ENCODE measurements around the gene CFAP73. TPM values are rescaled to one million over a fixed set of nuclear protein-coding genes. Genes with fewer than 3 reads are reported as not detected.

Gene CFAP73
- total and polyA plus RNA-seq, 10 of the 15 experiments (the other 5 are each of a cell fraction or from before 2014, with no cell fraction given), result 0.18 TPM; not detected in 9

DNA sequence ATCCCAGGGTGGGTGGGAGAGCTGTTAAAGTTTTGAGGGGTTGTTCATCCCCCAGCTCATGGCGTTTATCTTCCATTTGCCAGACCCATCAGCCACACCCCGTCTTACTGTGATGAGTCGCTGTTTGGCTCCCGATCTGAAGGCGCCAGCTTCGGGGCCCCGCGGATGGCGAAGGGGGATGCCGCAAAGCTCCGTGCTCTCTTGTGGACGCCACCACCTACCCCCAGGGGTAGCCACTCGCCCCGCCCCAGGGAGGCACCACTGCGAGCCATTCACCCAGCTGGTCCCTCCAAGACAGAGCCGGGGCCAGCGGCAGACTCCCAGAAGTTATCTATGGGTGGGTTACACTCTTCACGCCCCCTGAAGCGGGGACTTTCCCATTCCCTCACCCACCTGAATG lies 41.7 kb downstream of the CFAP73 start:
- ChIA-PET POLR2A (interaction anchor here (0.6 kb wide), 1 partner anchor 32 kb away, joined by 3 read pairs; no protein-coding TSS in a partner anchor), RAD21 (ENCODE audit: unreplicated experiment) (interaction anchor here (0.6 kb wide), 1 partner anchor 9 kb away, joined by 3 read pairs; no protein-coding TSS in a partner anchor), CTCF (interaction anchor here (1.3 to 2.0 kb wide), 2 partner anchors 143 to 198 kb away, joined by 3 to 5 read pairs; no protein-coding TSS in a partner anchor), SMC1A (ENCODE audit: uncharacterized antibody, unreplicated experiment) (interaction anchor here (1.1 kb wide), 1 partner anchor 17 kb away, joined by 3 read pairs; no protein-coding TSS in a partner anchor)
- H3K79me2 ChIP-seq (ENCODE audit: control insufficient read depth, insufficient read depth, low read length), result peaks cover 12% of the 10 kb centered on the region
- TF ChIP-seq, protein P1, sequence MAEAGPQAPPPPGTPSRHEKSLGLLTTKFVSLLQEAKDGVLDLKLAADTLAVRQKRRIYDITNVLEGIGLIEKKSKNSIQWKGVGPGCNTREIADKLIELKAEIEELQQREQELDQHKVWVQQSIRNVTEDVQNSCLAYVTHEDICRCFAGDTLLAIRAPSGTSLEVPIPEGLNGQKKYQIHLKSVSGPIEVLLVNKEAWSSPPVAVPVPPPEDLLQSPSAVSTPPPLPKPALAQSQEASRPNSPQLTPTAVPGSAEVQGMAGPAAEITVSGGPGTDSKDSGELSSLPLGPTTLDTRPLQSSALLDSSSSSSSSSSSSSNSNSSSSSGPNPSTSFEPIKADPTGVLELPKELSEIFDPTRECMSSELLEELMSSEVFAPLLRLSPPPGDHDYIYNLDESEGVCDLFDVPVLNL (IDR thresholded peaks at IDR 0.05; ENCODE audit: low read depth, low read length), result no peak
- BruUV-seq (replicated peaks), result no TSS peak
- DNase-seq (ENCODE audit: low read depth, low spot score), result no peak
- no peaks in the 10 kb centered on the region for H4K20me1 ChIP-seq (ENCODE audit: control insufficient read depth, insufficient read depth)
- H3K4me1 ChIP-seq (ENCODE audit: control insufficient read depth, insufficient read depth, low read length), result peaks cover 9% of the 10 kb centered on the region
- H3K9me3 ChIP-seq (replicated peaks; ENCODE audit: control insufficient read depth, insufficient read depth, low read length), result no peaks in the 10 kb centered on the region
- in situ Hi-C loops (cut with MboI) (no loop called here), intact Hi-C loops (cut with micrococcal nuclease; ENCODE audit: unreplicated experiment) (loop anchor here (10.0 kb wide), 1 partner anchor 84 kb away; no protein-coding TSS in a partner anchor)
- H3K36me3 ChIP-seq (ENCODE audit: control insufficient read depth in 2 of 2, insufficient read depth in 2 of 2, low read length in 1 of 2), result peaks cover 5 to 19% of the 10 kb centered on the region in 2 experiments
- H3K4me3 ChIP-seq, result no peak overlapping the region
- H3K4me2 ChIP-seq (ENCODE audit: control insufficient read depth, insufficient read depth), result no peak overlapping the region
- WGBS (ENCODE audit: insufficient coverage, insufficient replicate concordance, low lambda C conversion rate, missing lambda C conversion rate), result 97% methylated on average over 19 of the region's 19 CpGs
- no peak overlapping the region for H2AFZ ChIP-seq (ENCODE audit: control insufficient read depth, low read depth, low read length)
- no peak for FAIRE-seq
- no peaks in the 10 kb centered on the region for H3K27me3 ChIP-seq (replicated peaks in 1 of 2; ENCODE audit: control insufficient read depth in 2 of 2, insufficient read depth in 2 of 2, low read length in 1 of 2)
- H3K9ac ChIP-seq (ENCODE audit: control insufficient read depth, insufficient read depth, low read length), result no peak overlapping the region
- no peak for ATAC-seq
- no peak overlapping the region for H3K27ac ChIP-seq (ENCODE audit: control insufficient read depth, insufficient read depth)

DNA sequence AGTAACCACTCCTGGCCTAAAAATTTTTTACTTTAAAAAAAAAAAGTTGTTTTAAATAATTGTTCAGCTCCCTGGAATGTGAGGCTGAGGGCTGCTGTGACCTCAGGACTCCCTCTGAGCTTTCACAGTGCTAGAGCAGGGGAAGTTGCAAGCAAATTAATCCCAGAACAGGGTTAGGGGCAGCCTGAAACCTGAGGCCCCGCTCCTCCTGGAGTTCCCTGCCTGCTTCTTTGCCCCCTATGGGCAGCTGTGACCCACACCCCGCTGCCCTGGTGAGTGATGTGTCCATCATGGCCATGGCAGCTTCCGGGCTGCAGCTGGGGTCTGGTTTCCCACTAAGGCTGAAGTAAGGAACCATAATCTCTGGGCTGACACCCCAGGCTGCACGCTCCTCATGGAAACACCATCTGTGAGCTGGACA lies 45.5 kb downstream of the CFAP73 start:
- RAD21 ChIA-PET (ENCODE audit: unreplicated experiment), result interaction anchor here (0.8 to 1.9 kb wide), 5 partner anchors 9 to 231 kb away, joined by 3 to 9 read pairs (median 6); no protein-coding TSS in a partner anchor
- FAIRE-seq (no peak), DNase-seq (ENCODE audit: low read depth, low spot score) (no peak), ATAC-seq (no peak)
- BruUV-seq (replicated peaks), result no TSS peak
- POLR2A ChIA-PET, result interaction anchor here (0.6 to 1.4 kb wide), 4 partner anchors 13 to 226 kb away, joined by 3 to 6 read pairs (median 3); partner anchors contain the start of gene TPCN1
- H3K9ac ChIP-seq (ENCODE audit: control insufficient read depth, insufficient read depth, low read length), result no peak overlapping the region
- no peak overlapping the region for H2AFZ ChIP-seq (ENCODE audit: control insufficient read depth, low read depth, low read length)
- H3K4me3 ChIP-seq, result no peak overlapping the region
- H3K27me3 ChIP-seq (replicated peaks in 1 of 2; ENCODE audit: control insufficient read depth in 2 of 2, insufficient read depth in 2 of 2, low read length in 1 of 2), result no peaks in the 10 kb centered on the region
- in situ Hi-C loops (cut with MboI), result loop anchor here (5.0 kb wide), 1 partner anchor 227 kb away; the partner anchor contains the start of gene SDSL
- SMC1A ChIA-PET (ENCODE audit: uncharacterized antibody, unreplicated experiment), result interaction anchor here (0.7 to 2.5 kb wide), 9 partner anchors 8 to 230 kb away, joined by 3 to 13 read pairs (median 4); partner anchors contain the start of genes DDX54, RITA1 and SDSL
- H3K79me2 ChIP-seq (ENCODE audit: control insufficient read depth, insufficient read depth, low read length), result no peaks in the 10 kb centered on the region
- H4K20me1 ChIP-seq (ENCODE audit: control insufficient read depth, insufficient read depth), result no peaks in the 10 kb centered on the region
- intact Hi-C loops (cut with micrococcal nuclease; ENCODE audit: unreplicated experiment), result loop anchor here (5.0 to 10.0 kb wide), 2 partner anchors 80 to 117 kb away; no protein-coding TSS in a partner anchor
- H3K4me2 ChIP-seq (ENCODE audit: control insufficient read depth, insufficient read depth), result no peak overlapping the region
- no peaks in the 10 kb centered on the region for H3K9me3 ChIP-seq (replicated peaks; ENCODE audit: control insufficient read depth, insufficient read depth, low read length)
- WGBS (ENCODE audit: insufficient coverage, insufficient replicate concordance, low lambda C conversion rate, missing lambda C conversion rate), result 84% methylated on average over 4 of the region's 4 CpGs
- CTCF ChIA-PET, result interaction anchor here (0.6 to 4.2 kb wide), 11 partner anchors 8 to 230 kb away, joined by 3 to 24 read pairs (median 5); partner anchors contain the start of gene SDSL
- H3K27ac ChIP-seq (ENCODE audit: control insufficient read depth, insufficient read depth), result no peak overlapping the region
- peaks cover 4 to 5% of the 10 kb centered on the region in 2 experiments for H3K36me3 ChIP-seq (ENCODE audit: control insufficient read depth in 2 of 2, insufficient read depth in 2 of 2, low read length in 1 of 2)
- no peaks in the 10 kb centered on the region for H3K4me1 ChIP-seq (ENCODE audit: control insufficient read depth, insufficient read depth, low read length)
- TF ChIP-seq, protein P2, sequence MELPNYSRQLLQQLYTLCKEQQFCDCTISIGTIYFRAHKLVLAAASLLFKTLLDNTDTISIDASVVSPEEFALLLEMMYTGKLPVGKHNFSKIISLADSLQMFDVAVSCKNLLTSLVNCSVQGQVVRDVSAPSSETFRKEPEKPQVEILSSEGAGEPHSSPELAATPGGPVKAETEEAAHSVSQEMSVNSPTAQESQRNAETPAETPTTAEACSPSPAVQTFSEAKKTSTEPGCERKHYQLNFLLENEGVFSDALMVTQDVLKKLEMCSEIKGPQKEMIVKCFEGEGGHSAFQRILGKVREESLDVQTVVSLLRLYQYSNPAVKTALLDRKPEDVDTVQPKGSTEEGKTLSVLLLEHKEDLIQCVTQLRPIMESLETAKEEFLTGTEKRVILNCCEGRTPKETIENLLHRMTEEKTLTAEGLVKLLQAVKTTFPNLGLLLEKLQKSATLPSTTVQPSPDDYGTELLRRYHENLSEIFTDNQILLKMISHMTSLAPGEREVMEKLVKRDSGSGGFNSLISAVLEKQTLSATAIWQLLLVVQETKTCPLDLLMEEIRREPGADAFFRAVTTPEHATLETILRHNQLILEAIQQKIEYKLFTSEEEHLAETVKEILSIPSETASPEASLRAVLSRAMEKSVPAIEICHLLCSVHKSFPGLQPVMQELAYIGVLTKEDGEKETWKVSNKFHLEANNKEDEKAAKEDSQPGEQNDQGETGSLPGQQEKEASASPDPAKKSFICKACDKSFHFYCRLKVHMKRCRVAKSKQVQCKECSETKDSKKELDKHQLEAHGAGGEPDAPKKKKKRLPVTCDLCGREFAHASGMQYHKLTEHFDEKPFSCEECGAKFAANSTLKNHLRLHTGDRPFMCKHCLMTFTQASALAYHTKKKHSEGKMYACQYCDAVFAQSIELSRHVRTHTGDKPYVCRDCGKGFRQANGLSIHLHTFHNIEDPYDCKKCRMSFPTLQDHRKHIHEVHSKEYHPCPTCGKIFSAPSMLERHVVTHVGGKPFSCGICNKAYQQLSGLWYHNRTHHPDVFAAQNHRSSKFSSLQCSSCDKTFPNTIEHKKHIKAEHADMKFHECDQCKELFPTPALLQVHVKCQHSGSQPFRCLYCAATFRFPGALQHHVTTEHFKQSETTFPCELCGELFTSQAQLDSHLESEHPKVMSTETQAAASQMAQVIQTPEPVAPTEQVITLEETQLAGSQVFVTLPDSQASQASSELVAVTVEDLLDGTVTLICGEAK (IDR thresholded peaks at IDR 0.05; ENCODE audit: borderline replicate concordance), result no peak
- TF ChIP-seq HDGF (IDR thresholded peaks at IDR 0.05) (no peak), STAT1 (conservative IDR thresholded peaks at IDR 0.05) (no peak), POLR2AphosphoS2 (IDR thresholded peaks at IDR 0.05; ENCODE audit: low read depth, low read length) (no peak), JUND (IDR thresholded peaks at IDR 0.05; ENCODE audit: low read depth, low read length) (no peak)
- TF ChIP-seq, protein P3, sequence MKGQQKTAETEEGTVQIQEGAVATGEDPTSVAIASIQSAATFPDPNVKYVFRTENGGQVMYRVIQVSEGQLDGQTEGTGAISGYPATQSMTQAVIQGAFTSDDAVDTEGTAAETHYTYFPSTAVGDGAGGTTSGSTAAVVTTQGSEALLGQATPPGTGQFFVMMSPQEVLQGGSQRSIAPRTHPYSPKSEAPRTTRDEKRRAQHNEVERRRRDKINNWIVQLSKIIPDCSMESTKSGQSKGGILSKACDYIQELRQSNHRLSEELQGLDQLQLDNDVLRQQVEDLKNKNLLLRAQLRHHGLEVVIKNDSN (IDR thresholded peaks at IDR 0.05; ENCODE audit: borderline replicate concordance, extremely low read length, insufficient read depth, low read depth, low read length), result no peak
